Measurements from ENCODE around the gene TADA2A.
"Not testable (repeated sequence)": the region's sequence is repeated elsewhere in the genome, so short reads cannot be mapped to it uniquely, and the experiment has no call there.

TADA2A gene

GRCh38 chr17:37493249-37494027 is 86.8 kb downstream of the TADA2A start:
- DNase-seq, result no peak

- no peak for DNase-seq
Observed at GRCh38 chr17:37494401-37494831, 87.7 kb downstream of the TADA2A start.

DNA sequence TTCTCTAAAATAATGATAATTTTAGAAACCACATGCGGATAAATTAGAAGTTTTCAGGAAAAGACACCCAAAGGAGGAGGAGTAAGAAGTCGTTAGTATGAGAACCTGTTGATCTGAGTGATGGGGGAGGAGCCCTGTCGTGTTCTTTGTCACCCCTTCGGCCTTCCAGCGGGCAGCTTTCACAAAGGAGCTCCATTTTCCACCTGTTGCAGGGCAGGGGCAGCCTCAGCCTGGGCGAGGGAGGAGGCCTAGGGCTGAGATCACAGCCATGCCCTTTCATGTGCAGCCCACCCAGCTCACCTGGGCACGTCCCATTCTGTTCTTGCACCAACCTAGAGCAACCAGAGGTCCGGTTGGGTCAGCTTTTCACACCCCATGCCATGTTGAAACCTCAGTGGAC is 88.3 kb downstream of the TADA2A start:
- DNase-seq, result no peak

- no peak for DNase-seq
Observed at GRCh38 chr17:37500378-37500777, 93.7 kb downstream of the TADA2A start.

DNA sequence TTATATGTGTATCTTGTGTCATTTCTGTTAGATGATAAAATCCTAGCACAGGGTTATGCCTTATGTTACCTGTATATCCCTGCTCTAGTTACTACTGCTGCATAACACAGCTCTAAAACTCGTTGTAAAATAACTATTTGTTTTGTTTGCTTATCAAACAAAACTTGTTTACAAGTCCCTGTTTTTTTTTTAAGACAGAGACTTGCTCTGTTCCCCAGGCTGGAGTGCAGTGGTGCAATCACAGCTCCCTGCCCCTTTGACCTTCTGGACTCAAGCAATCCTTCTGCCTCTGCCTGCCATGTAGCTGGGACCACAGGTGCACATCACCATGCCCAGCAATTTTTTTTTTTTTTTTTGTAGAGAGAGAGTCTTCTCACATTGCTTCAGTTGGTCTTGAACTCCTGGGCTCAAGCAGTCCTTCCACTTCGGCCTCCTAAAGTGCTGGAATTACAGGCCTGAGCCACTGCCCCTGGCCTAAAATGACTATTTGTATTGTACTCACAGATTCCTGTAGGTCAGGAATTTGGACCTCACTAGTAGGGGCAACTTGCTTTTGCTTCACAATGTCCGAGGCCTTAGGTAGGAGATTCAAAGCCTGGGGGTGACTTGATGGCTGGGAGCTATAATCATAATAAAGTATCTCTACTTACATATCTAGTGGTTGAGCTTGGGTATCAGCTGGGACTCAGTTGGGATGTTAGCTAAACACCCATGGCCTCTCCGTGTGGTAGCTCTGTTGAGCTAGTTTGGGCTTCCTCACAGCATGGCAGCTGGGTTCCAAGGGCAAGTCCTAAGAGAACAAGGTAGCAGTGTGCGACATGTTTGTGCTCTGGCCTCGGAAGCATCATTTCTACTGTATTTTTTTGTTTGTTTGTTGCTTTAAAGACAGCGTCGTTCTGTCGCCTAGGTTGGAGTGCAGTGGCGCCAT is 95.6 kb downstream of the TADA2A start:
- no peak for DNase-seq

DNA sequence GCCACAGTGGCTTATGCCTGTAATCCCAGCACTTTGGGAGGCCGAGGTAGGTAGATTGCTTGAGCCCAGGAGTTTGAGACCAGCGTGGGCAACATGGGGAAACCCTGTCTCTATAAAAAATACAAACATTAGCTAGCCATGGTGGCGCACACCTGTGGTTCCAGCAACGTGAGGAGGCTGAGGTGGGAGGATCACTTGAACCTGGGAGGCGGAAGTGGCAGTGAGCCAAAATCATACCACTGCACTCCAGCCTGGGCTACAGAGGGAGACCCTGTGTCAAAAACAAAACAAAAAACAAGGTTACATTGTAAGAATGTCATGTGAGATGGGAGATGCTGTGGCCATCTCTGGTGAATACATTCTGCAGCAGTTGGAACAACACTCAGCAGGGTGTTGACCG is 96.5 kb downstream of the TADA2A start:
- DNase-seq, result no peak

DNA sequence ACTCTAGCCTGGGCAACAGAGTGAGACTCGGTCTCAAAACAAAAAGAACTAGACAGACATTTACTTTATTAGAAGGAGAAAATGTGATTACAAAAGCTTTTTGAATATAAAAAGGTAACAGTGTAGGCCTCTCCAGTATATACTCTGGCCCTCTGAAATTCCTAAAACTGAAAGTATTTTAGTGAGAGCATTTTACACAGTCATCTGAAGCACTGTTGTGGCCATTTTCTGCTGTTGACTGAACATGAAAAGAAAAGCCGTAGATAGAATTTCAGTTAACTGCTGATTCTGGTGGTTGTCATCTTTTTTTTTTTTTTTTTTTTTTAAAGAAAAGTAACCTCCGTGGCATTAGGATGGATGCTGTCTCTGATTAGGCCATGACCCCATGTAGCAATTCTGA is 98.6 kb downstream of the TADA2A start:
- DNase-seq, result no peak

DNA sequence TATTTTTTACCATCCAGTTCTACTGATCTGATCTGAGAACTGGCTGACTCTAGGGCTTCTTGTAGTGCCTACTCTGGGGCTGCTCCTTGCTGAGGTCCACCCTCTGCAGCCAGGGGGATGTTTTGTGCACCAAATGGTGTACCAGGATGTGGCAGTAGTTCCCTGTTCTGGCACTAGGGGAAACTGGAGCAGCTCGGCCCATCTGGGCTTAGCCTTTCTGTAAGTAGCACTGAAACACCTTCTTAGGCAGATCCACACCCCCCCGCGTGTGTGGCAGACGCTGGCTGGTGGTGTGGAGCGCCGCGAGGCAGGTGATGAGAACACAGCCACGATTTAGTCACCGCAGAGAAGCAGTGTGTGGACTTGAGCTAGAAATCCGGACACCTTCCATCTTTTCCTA is 100.0 kb downstream of the TADA2A start:
- no peak for DNase-seq

DNA sequence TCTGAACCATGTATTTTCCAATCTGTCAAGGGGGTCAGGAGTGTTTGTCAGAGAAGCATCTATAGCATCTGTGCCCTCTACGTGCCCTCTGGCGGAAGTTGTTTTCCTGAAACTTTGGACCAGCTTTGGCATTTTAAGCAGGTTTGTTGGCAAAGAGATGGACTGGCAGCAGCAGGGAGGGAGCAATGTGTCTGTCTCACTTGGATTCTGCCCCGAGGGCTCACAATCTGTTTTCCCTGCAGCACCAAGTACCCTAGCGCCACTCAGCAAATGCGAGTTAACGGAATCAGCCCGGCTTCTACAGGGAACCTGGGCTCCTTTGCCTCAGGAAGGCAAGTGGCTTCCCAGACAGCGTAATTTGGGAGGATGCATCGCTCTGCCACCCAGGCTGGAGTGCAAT is 100.4 kb downstream of the TADA2A start:
- DNase-seq, result no peak

DNA sequence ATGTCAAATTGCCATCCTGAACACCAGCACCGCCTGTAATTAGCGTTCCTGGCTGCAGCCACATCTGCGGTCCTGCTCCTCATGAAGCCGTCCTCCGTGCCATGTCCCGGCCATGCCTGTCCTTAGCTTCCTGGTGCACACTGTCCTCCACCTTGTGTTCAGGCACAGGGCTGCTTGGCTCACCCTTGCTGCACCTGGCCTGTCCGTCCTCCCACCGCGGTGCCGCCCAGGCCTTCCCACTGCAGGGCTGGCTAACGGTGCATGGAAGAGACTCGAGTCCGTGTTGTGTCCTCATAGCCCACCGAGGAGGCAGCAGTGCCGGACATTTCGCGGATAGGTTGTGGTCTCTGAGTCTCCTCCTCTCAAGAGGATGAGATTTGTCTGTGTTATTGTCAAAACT is 103.4 kb downstream of the TADA2A start:
- DNase-seq, result no peak

GRCh38 chr17:37511642-37512041 is 105.0 kb downstream of the TADA2A start:
- DNase-seq, result not testable (repeated sequence)

DNA sequence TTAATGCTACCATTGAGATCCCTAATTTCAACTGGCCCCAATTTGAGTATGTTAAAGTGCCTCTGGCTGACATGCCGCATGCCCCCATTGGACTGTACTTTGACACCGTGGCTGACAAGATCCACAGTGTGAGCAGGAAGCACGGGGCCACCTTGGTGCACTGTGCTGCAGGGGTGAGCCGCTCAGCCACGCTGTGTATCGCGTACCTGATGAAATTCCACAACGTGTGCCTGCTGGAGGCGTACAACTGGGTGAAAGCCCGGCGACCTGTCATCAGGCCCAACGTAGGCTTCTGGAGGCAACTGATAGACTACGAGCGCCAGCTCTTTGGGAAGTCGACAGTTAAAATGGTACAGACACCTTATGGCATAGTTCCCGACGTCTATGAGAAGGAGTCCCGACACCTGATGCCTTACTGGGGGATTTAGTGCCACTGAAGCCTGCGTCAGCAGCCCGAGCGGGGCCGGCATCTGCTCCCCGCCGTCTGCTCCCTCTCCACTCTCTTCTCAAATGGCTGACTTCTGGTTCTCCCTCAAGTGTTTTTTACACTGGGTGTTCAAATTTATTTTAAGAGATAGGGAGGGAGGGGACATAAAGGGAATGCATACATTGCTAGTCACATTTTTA is 105.9 kb downstream of the TADA2A start:
- DNase-seq, result no peak

- no peak for DNase-seq
Observed at GRCh38 chr17:37513711-37514110, 107.0 kb downstream of the TADA2A start.

- no peak for DNase-seq
Observed at GRCh38 chr17:37516127-37516571, 109.5 kb downstream of the TADA2A start.

DNA sequence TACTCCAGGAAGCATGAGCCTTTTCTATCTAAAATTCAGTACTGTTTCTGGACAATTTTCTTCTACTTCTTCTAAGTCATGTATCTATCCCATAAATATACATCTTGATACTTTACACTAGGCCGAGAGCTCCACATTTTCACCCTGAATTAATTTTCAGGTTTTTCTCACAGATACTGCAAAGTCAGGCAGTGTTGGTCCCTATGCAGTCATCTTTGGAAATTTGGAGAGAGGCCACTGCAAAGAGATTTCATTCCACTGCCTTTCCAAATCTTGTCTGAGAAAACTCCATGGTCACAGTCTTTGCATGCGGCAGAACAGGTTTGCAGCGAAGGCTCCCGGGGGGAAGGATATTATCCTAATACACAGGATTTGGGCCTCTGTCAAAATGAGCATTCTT is 111.2 kb downstream of the TADA2A start:
- DNase-seq, result no peak

DNA sequence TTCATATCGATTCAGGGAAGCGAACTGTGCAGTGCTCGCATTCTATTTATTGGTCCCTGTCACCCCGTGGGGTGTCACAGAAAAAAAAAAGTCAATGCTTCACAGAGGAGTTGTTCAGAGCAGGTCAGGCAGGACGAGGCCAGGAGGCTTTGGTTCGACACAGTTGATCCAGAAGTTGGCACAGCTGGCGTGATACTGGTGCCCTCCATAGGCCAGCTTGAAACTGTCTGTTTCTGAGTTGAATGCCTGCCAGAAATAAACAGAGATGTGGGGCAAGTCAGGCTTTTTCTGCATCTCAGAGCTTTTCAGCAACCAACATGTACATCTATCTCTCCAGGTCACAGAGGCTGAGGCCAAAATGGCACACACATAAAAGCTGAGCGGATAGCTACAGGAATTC is 112.1 kb downstream of the TADA2A start:
- no peak for DNase-seq

- DNase-seq, result no peak
Observed at GRCh38 chr17:37519251-37519985, 112.7 kb downstream of the TADA2A start.

DNA sequence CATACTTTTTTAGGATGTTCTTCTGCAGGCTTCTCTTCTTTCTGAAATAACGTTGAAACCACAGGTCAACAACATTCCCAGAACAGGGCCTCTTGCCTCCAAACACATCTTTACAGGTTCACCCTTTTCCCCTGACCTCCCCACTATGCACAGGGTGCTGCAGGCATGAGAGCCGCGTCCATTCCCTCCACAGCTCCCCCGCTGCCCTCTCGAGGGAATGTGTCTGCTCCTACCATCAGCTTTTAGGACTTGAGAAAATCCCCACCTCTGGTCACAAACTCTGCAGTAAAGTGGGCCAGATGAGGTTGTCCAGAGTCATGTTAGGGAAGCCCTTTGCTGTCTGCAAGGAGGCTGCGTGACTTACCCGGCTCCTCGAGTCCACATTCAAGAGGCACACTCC is 113.5 kb downstream of the TADA2A start:
- no peak for DNase-seq

- no peak for DNase-seq
Observed at GRCh38 chr17:37521821-37522220, 115.1 kb downstream of the TADA2A start.

DNA sequence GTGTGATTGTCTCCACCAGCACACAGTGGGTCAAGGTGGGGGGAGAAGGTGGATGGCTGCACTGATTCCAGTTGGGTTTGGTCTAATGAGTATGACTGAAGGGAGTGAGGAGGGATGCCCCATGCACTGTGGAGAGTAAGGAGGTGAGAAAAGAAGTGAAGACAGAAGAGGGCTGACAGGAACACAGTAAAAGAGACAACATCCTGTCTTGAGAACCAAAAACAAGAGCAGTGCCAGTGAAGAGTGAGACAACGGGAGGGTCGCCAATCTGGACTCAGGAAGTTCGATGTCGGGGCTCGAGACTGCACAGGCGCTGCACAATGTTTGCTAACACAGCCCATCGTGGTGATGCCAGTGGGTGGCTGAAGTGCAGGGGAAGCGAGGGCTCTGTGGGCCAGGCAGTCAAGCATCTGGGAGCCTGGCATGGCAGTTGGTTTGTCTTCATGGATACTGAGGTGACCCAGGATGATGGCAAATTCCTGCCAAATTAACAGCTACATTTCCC is 117.1 kb downstream of the TADA2A start:
- DNase-seq, result no peak

- no peak for DNase-seq
Observed at GRCh38 chr17:37527249-37527851, 120.7 kb downstream of the TADA2A start.
